HCT116 (cell line): ENCODE measurements around the gene MBTPS2. TPM values are rescaled to one million over a fixed set of nuclear protein-coding genes. Genes with fewer than 3 reads are reported as not detected.

ENCODE experiments used
- ATAC-seq: fragments of 200-7000 bp; cut with Tn5 transposase; 2 replicates; pipeline ENCODE4 v1.9.1; 2020; ENCODE audit warnings: mild to moderate bottlenecking, moderate library complexity
- BruUV-seq: library from RNA; stranded (reverse); fragments of 400-500 nt; replicated peaks from 2 replicates; lab custom pipeline; 2021; lab: Mats Ljungman, UMichigan
- CTCF ChIA-PET: fragments of 300-600 bp; sonication (Branson Sonifier 250); formaldehyde crosslinking; loops from one replicate; lab custom pipeline; 2021; ENCODE audit warnings: antibody characterized with exemption; lab: Charles Lee
- POLR2A ChIA-PET: fragments of 300-600, 350-600 bp; sonication (Branson Sonifier 250); formaldehyde crosslinking; loops from one replicate; lab custom pipeline; 2021; ENCODE audit warnings: antibody characterized with exemption; lab: Charles Lee
- RAD21 ChIA-PET, 2 experiments: fragments of 300-600 bp; sonication (Branson Sonifier 250); formaldehyde crosslinking; loops; one replicate each; lab custom pipeline; 2023; ENCODE audit warnings: low total read pairs in 2 of 2; ENCODE audit not compliant: uncharacterized antibody in 2 of 2, unreplicated experiment in 2 of 2, low non-redundant PET in 1 of 2; lab: Charles Lee
- DNase-seq: peaks from one replicate; pipeline ENCODE4 v3.0.0-alpha.2; 2010; ENCODE audit warnings: low read depth, low spot score
- H2AFZ ChIP-seq: fragments of 200-600 bp; shearing (Covaris generic), sonication (generic); 2 replicates; pipeline ENCODE4 v1.6.1; 2017; ENCODE audit warnings: low read depth, mixed run types, mixed read lengths, antibody characterized with exemption, low read length; ENCODE audit not compliant: poor library complexity, severe bottlenecking
- H3K27ac ChIP-seq: 2 replicates; pipeline ENCODE4 v1.5.1; 2012; ENCODE audit warnings: low read depth, low read length
- H3K27me3 ChIP-seq: fragments of 200-600 bp; sonication (generic); 2 replicates; pipeline ENCODE4 v1.6.1; 2016; ENCODE audit warnings: mixed run types, low read length, mixed read lengths; ENCODE audit not compliant: insufficient read depth
- H3K36me3 ChIP-seq, 2 experiments: fragments of 200-500 bp in 1 of 2; fragments of 200-600 bp in 1 of 2; sonication (Bioruptor generic) in 1 of 2; sonication (generic) in 1 of 2; 2 replicates each; pipeline versions ENCODE4 v1.5.1 to v1.6.1; 2014 to 2016; ENCODE audit warnings: low read length in 2 of 2, inconsistent platforms in 1 of 2, mixed read lengths in 1 of 2, mixed run types in 1 of 2; ENCODE audit not compliant: insufficient read depth in 2 of 2, control insufficient read depth in 1 of 2
- H3K4me1 ChIP-seq, 2 experiments: fragments of 200-600 bp in 1 of 2; sonication (generic) in 1 of 2; 2 replicates each; pipeline versions ENCODE4 v1.5.1 to v1.6.1; 2012 to 2017; ENCODE audit warnings: low read length in 2 of 2, inconsistent platforms in 1 of 2, mild to moderate bottlenecking in 1 of 2, mixed read lengths in 1 of 2, mixed run types in 1 of 2, moderate library complexity in 1 of 2; ENCODE audit not compliant: insufficient read depth in 2 of 2, control insufficient read depth in 1 of 2
- H3K4me2 ChIP-seq: fragments of 200-600 bp; sonication (generic); 2 replicates; pipeline ENCODE4 v1.6.1; 2017; ENCODE audit warnings: mixed run types, low read length, mixed read lengths
- H3K4me3 ChIP-seq, 2 experiments: fragments of 200-600 bp in 1 of 2; sonication (generic) in 1 of 2; replicated peaks in 1 of 2; 2 replicates each; pipeline ENCODE4 v1.5.1; 2011 to 2016; ENCODE audit warnings: low read length in 2 of 2, control low read depth in 1 of 2, low read depth in 1 of 2, mild to moderate bottlenecking in 1 of 2, mixed read lengths in 1 of 2, mixed run types in 1 of 2
- H3K79me2 ChIP-seq: fragments of 200-600 bp; sonication (generic); 2 replicates; pipeline ENCODE4 v1.6.1; 2017; ENCODE audit warnings: mild to moderate bottlenecking, mixed run types, low read length, moderate library complexity, mixed read lengths; ENCODE audit not compliant: insufficient read depth
- H3K9ac ChIP-seq: fragments of 200-600 bp; sonication (generic); 2 replicates; pipeline ENCODE4 v1.6.1; 2016; ENCODE audit warnings: low read length, mixed read lengths
- H3K9me2 ChIP-seq: fragments of 200-600 bp; sonication (generic), shearing (Covaris generic); 2 replicates; pipeline ENCODE4 v1.6.1; 2017; ENCODE audit warnings: mixed run types, mild to moderate bottlenecking, moderate library complexity; ENCODE audit not compliant: insufficient read depth
- H3K9me3 ChIP-seq, 2 experiments: fragments of 200-500 bp in 1 of 2; fragments of 200-600 bp in 1 of 2; sonication (Bioruptor generic) in 1 of 2; sonication (generic) in 1 of 2; 2 replicates each; pipeline ENCODE4 v1.6.1; 2014 to 2017; ENCODE audit warnings: low read length in 2 of 2, mixed read lengths in 2 of 2, inconsistent platforms in 1 of 2, low read depth in 1 of 2, mild to moderate bottlenecking in 1 of 2, mixed run types in 1 of 2, moderate library complexity in 1 of 2; ENCODE audit not compliant: control insufficient read depth in 1 of 2, insufficient read depth in 1 of 2
- H4K20me1 ChIP-seq: fragments of 200-600 bp; sonication (generic), shearing (Covaris generic); 2 replicates; pipeline ENCODE4 v1.6.1; 2017; ENCODE audit warnings: mixed run types, mild to moderate bottlenecking, moderate library complexity; ENCODE audit not compliant: insufficient read depth
- CBX3 ChIP-seq: IDR thresholded peaks from 2 replicates; pipeline ENCODE4 v1.6.1; 2012; ENCODE audit warnings: low read depth
- CEBPB ChIP-seq: IDR thresholded peaks from 2 replicates; pipeline ENCODE4 v1.6.1; 2012; ENCODE audit warnings: low read depth
- CTCF ChIP-seq, 3 experiments: fragments of 200-600 bp in 1 of 3; sonication (generic) in 1 of 3; IDR thresholded peaks in 2 of 3; conservative IDR thresholded peaks in 1 of 3; 2 replicates each; pipeline ENCODE4 v1.5.1; 2012 to 2017; ENCODE audit warnings: low read depth in 2 of 3, low read length in 2 of 3, antibody characterized with exemption in 1 of 3, borderline replicate concordance in 1 of 3, control low read depth in 1 of 3, mild to moderate bottlenecking in 1 of 3, mixed read lengths in 1 of 3, mixed run types in 1 of 3, moderate library complexity in 1 of 3; ENCODE audit not compliant: insufficient read depth in 1 of 3
- EGR1 ChIP-seq: IDR thresholded peaks from 2 replicates; pipeline ENCODE4 v1.6.1; 2012; ENCODE audit warnings: low read depth
- ELF1 ChIP-seq: IDR thresholded peaks from 2 replicates; pipeline ENCODE4 v1.6.1; 2012; ENCODE audit warnings: low read depth, borderline replicate concordance
- EZH2 ChIP-seq: fragments of 200-600 bp; sonication (generic); IDR thresholded peaks from 2 replicates; pipeline ENCODE4 v1.6.1; 2017; ENCODE audit warnings: antibody characterized with exemption, mixed run types
- FOSL1 ChIP-seq: IDR thresholded peaks from 2 replicates; pipeline ENCODE4 v1.6.1; 2012; ENCODE audit warnings: low read depth
- JUND ChIP-seq: IDR thresholded peaks from 2 replicates; pipeline ENCODE4 v1.6.1; 2012
- MAX ChIP-seq: IDR thresholded peaks from 2 replicates; pipeline ENCODE4 v1.6.1; 2012
- POLR2A ChIP-seq: IDR thresholded peaks from 2 replicates; pipeline ENCODE4 v1.7.0; 2011; ENCODE audit warnings: borderline replicate concordance; ENCODE audit not compliant: insufficient read depth, insufficient read length; ENCODE audit errors: extremely low read depth
- POLR2AphosphoS5 ChIP-seq: IDR thresholded peaks from 2 replicates; pipeline ENCODE4 v1.6.1; 2011; ENCODE audit warnings: mild to moderate bottlenecking, low read depth, low read length, moderate library complexity
- RAD21 ChIP-seq: IDR thresholded peaks from 2 replicates; pipeline ENCODE4 v1.6.1; 2012; ENCODE audit warnings: low read depth, mild to moderate bottlenecking
- SIN3A ChIP-seq: IDR thresholded peaks from 2 replicates; pipeline ENCODE4 v1.6.1; 2012; ENCODE audit warnings: low read depth
- SP1 ChIP-seq: IDR thresholded peaks from 2 replicates; pipeline ENCODE4 v1.6.1; 2012; ENCODE audit warnings: low read depth
- SRF ChIP-seq: IDR thresholded peaks from 2 replicates; pipeline ENCODE4 v1.6.1; 2012; ENCODE audit warnings: low read depth
- TCF7L2 ChIP-seq: IDR thresholded peaks from 2 replicates; pipeline ENCODE4 v1.7.0; 2011; ENCODE audit warnings: borderline replicate concordance, inconsistent platforms; ENCODE audit not compliant: insufficient read depth, insufficient read length; ENCODE audit errors: extremely low read depth
- ZBTB33 ChIP-seq: IDR thresholded peaks from 2 replicates; pipeline ENCODE4 v1.6.1; 2011; ENCODE audit warnings: mild to moderate bottlenecking, low read length, moderate library complexity; ENCODE audit not compliant: insufficient replicate concordance; ENCODE audit errors: extremely low read depth
- ZFX ChIP-seq: fragments of 450-650 bp; IDR thresholded peaks from 2 replicates; pipeline ENCODE4 v1.6.1; 2017
- ZNF274 ChIP-seq: fragments of 200-500 bp; sonication (Bioruptor generic); IDR thresholded peaks from 2 replicates; pipeline ENCODE4 v1.6.1; 2014; ENCODE audit warnings: mild to moderate bottlenecking, low read depth, low read length, inconsistent platforms
- intact Hi-C: fragments of 100-400 bp; cut with micrococcal nuclease; formaldehyde crosslinking; loops from 2 replicates; pipeline ENCODE4 v1.10.0; 2022
- total RNA-seq: library from RNA; stranded (reverse); gene quantifications from one replicate; pipeline ENCODE4 v1.2.1, GENCODE V29; 2021; ENCODE audit not compliant: unreplicated experiment
- TF ChIP-seq, protein P1 (sequence below): IDR thresholded peaks from 2 replicates; pipeline ENCODE4 v1.6.1; 2012; ENCODE audit warnings: low read depth

Gene MBTPS2
- total RNA-seq, 1 experiment from 2014 or later: 16.9 TPM

DNA sequence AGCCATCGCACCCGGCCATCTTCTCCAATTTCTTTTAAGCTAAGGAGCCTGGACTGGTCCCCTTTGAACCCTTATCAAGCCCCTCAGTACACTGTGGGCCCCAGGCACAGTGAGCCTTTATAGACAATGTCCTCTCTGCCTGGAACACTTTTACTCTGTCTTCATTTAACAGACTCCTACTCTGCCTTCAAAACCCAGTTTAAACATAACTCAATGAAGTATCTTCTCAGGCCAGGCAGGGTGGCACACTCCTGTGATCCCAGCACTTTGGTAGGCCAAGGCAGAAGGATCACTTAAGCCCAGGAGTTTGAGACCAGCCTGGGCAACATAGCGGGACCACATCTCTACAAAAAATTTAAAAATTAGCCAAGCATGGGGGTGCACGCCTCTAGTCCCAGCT, 73.6 kb downstream of the MBTPS2 start:
- H3K9me2 ChIP-seq: no peaks in the 10 kb centered on the region
- intact Hi-C loops: no loop called here
- ChIA-PET CTCF (no interaction called here), RAD21 (no interaction called here), POLR2A (no interaction called here)
- H2AFZ ChIP-seq: no peak overlapping the region
- no peak overlapping the region for H3K4me2 ChIP-seq
- ATAC-seq (no peak), DNase-seq (no peak)
- no peaks in the 10 kb centered on the region for H3K27me3 ChIP-seq
- H3K27ac ChIP-seq: no peak overlapping the region
- H3K9me3 ChIP-seq: no peaks in the 10 kb centered on the region
- no peaks in the 10 kb centered on the region for H3K79me2 ChIP-seq
- no peaks in the 10 kb centered on the region for H3K36me3 ChIP-seq
- H3K9ac ChIP-seq: no peak overlapping the region
- no peaks in the 10 kb centered on the region for H3K4me1 ChIP-seq
- TF ChIP-seq POLR2A (no peak), CTCF (IDR thresholded peaks at IDR 0.05 in 2 of 3, conservative IDR thresholded peaks at IDR 0.05 in 1 of 3; ENCODE audit: borderline replicate concordance in 1 of 3, insufficient read depth in 1 of 3, low read depth in 2 of 3, low read length in 2 of 3) (no peak), RAD21 (no peak), MAX (no peak), CEBPB (no peak), CBX3 (no peak), SIN3A (no peak), POLR2AphosphoS5 (no peak), EGR1 (no peak), SRF (no peak), ZNF274 (no peak), ELF1 (no peak), FOSL1 (no peak), TCF7L2 (no peak), SP1 (no peak), JUND (no peak), EZH2 (no peak), ZFX (no peak), ZBTB33 (no peak)
- TF ChIP-seq, protein P1, sequence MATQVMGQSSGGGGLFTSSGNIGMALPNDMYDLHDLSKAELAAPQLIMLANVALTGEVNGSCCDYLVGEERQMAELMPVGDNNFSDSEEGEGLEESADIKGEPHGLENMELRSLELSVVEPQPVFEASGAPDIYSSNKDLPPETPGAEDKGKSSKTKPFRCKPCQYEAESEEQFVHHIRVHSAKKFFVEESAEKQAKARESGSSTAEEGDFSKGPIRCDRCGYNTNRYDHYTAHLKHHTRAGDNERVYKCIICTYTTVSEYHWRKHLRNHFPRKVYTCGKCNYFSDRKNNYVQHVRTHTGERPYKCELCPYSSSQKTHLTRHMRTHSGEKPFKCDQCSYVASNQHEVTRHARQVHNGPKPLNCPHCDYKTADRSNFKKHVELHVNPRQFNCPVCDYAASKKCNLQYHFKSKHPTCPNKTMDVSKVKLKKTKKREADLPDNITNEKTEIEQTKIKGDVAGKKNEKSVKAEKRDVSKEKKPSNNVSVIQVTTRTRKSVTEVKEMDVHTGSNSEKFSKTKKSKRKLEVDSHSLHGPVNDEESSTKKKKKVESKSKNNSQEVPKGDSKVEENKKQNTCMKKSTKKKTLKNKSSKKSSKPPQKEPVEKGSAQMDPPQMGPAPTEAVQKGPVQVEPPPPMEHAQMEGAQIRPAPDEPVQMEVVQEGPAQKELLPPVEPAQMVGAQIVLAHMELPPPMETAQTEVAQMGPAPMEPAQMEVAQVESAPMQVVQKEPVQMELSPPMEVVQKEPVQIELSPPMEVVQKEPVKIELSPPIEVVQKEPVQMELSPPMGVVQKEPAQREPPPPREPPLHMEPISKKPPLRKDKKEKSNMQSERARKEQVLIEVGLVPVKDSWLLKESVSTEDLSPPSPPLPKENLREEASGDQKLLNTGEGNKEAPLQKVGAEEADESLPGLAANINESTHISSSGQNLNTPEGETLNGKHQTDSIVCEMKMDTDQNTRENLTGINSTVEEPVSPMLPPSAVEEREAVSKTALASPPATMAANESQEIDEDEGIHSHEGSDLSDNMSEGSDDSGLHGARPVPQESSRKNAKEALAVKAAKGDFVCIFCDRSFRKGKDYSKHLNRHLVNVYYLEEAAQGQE: no peak
- no TSS peak for BruUV-seq
- no peak overlapping the region for H3K4me3 ChIP-seq
- H4K20me1 ChIP-seq: no peaks in the 10 kb centered on the region
